H1 (cell line): ENCODE measurements around the gene TBCD. TPM values are rescaled to one million over a fixed set of nuclear protein-coding genes. Genes with fewer than 3 reads are reported as not detected.
A peak's percentile ranks its signal among the peaks of the same experiment; 100 is the strongest.

Source experiments
- CTCF ChIA-PET: fragments of 300-600 bp; sonication (Branson Sonifier 250); formaldehyde crosslinking; loops from one replicate; lab custom pipeline; 2021; ENCODE audit not compliant: partially characterized antibody; lab: Charles Lee
- POLR2A ChIA-PET: fragments of 300-600 bp; sonication (Branson Sonifier 250); formaldehyde crosslinking; loops from one replicate; lab custom pipeline; 2021; ENCODE audit warnings: inconsistent platforms; ENCODE audit not compliant: partially characterized antibody; lab: Charles Lee
- DNase-seq, 2 experiments: peaks; one replicate each; pipeline versions ENCODE4 v3.0.0 to v3.0.0-alpha.2; 2010 to 2022; ENCODE audit warnings: low spot score in 2 of 2, low read depth in 1 of 2, mixed read lengths in 1 of 2
- FAIRE-seq: peaks from 2 replicates; lab custom pipeline; 2011; peaks lifted over from hg19 to GRCh38; lab: Jason Lieb, UNC
- H2AFZ ChIP-seq: 2 replicates; pipeline ENCODE4 v1.8.1; 2012; ENCODE audit warnings: low read length, inconsistent platforms
- H2AK5ac ChIP-seq: 2 replicates; pipeline ENCODE4 v1.6.1; 2013; ENCODE audit warnings: low read depth, low read length
- H2BK120ac ChIP-seq: replicated peaks from 2 replicates; pipeline ENCODE3; 2013; ENCODE audit warnings: low read depth, low read length, inconsistent platforms
- H2BK12ac ChIP-seq: 2 replicates; pipeline ENCODE4 v1.6.1; 2013; ENCODE audit warnings: low read depth, low read length
- H2BK15ac ChIP-seq: 2 replicates; pipeline ENCODE4 v1.6.1; 2013; ENCODE audit warnings: low read length
- H2BK20ac ChIP-seq: 2 replicates; pipeline ENCODE4 v1.6.1; 2013; ENCODE audit warnings: low read length
- H2BK5ac ChIP-seq: 2 replicates; pipeline ENCODE4 v1.6.1; 2013; ENCODE audit warnings: low read depth, low read length
- H3K14ac ChIP-seq: 2 replicates; pipeline ENCODE4 v1.6.1; 2013; ENCODE audit warnings: inconsistent platforms; ENCODE audit not compliant: insufficient read length
- H3K18ac ChIP-seq: 2 replicates; pipeline ENCODE4 v1.6.1; 2013; ENCODE audit warnings: low read length; ENCODE audit errors: extremely low read depth
- H3K23ac ChIP-seq: 2 replicates; pipeline ENCODE4 v1.6.1; 2013; ENCODE audit warnings: inconsistent platforms; ENCODE audit not compliant: insufficient read length
- H3K23me2 ChIP-seq: 2 replicates; pipeline ENCODE4 v1.6.1; 2013; ENCODE audit warnings: low read depth, low read length
- H3K27ac ChIP-seq: 2 replicates; pipeline ENCODE4 v1.6.1; 2011; ENCODE audit warnings: low read depth, low read length, inconsistent platforms
- H3K27me3 ChIP-seq, 4 experiments: replicated peaks in 1 of 4; 1 replicate in 1 of 4; 2 replicates in 3 of 4; pipeline versions ENCODE4 v1.6.1 to v1.8.1; 2011 to 2013; ENCODE audit warnings: low read length in 3 of 4, mild to moderate bottlenecking in 3 of 4, inconsistent platforms in 2 of 4, mixed read lengths in 2 of 4, moderate library complexity in 1 of 4; ENCODE audit not compliant: control insufficient read depth in 3 of 4, insufficient read depth in 3 of 4; ENCODE audit errors: extremely low read depth in 1 of 4
- H3K36me3 ChIP-seq, 4 experiments: 2 replicates each; pipeline versions ENCODE4 v1.6.1 to v1.8.1; 2011 to 2013; ENCODE audit warnings: mild to moderate bottlenecking in 4 of 4, low read length in 3 of 4, moderate library complexity in 2 of 4, control low read depth in 1 of 4, inconsistent platforms in 1 of 4; ENCODE audit not compliant: insufficient read depth in 4 of 4, control insufficient read depth in 2 of 4
- H3K4ac ChIP-seq: replicated peaks from 2 replicates; pipeline ENCODE3; 2013; ENCODE audit warnings: low read length, low read depth, mixed read lengths, inconsistent platforms; ENCODE audit not compliant: insufficient read length
- H3K4me1 ChIP-seq, 4 experiments: replicated peaks in 1 of 4; 1 replicate in 1 of 4; 2 replicates in 3 of 4; pipeline versions ENCODE4 v1.6.1 to v1.8.1; 2011 to 2013; ENCODE audit warnings: low read length in 3 of 4, inconsistent platforms in 2 of 4, mixed read lengths in 1 of 4; ENCODE audit not compliant: insufficient read depth in 4 of 4, control insufficient read depth in 3 of 4
- H3K4me2 ChIP-seq, 2 experiments: 2 replicates each; pipeline versions ENCODE4 v1.6.1 to v1.8.1; 2011 to 2013; ENCODE audit warnings: low read depth in 2 of 2, low read length in 2 of 2, control low read depth in 1 of 2, inconsistent platforms in 1 of 2, mild to moderate bottlenecking in 1 of 2; ENCODE audit not compliant: insufficient read depth in 1 of 2
- H3K4me3 ChIP-seq, 4 experiments: fragments of 200-600, 300-600 bp in 1 of 4; sonication (generic), shearing (Covaris generic), sonication (Bioruptor Twin) in 1 of 4; 2 replicates each; pipeline versions ENCODE4 v1.5.1 to v1.8.1; 2011 to 2016; ENCODE audit warnings: low read length in 4 of 4, low read depth in 3 of 4, control low read depth in 2 of 4, inconsistent platforms in 2 of 4, mild to moderate bottlenecking in 2 of 4, mixed read lengths in 1 of 4, moderate library complexity in 1 of 4; ENCODE audit not compliant: insufficient read depth in 2 of 4; ENCODE audit errors: extremely low read depth in 1 of 4
- H3K56ac ChIP-seq: replicated peaks from 2 replicates; pipeline ENCODE3; 2013; ENCODE audit warnings: low read depth, mild to moderate bottlenecking, mixed read lengths, low read length, inconsistent platforms; ENCODE audit not compliant: insufficient read length
- H3K79me1 ChIP-seq: 2 replicates; pipeline ENCODE4 v1.6.1; 2013; ENCODE audit warnings: low read depth, low read length, control low read depth
- H3K79me2 ChIP-seq, 2 experiments: 2 replicates each; pipeline versions ENCODE4 v1.6.1 to v1.8.1; 2012 to 2013; ENCODE audit warnings: low read length in 2 of 2, mild to moderate bottlenecking in 2 of 2, inconsistent platforms in 1 of 2; ENCODE audit not compliant: insufficient read depth in 2 of 2, control insufficient read depth in 1 of 2
- H3K9ac ChIP-seq, 4 experiments: replicated peaks in 1 of 4; 1 replicate in 1 of 4; 2 replicates in 3 of 4; pipeline versions ENCODE4 v1.6.1 to v1.8.1; 2011 to 2013; ENCODE audit warnings: low read depth in 3 of 4, low read length in 3 of 4, control low read depth in 2 of 4, mild to moderate bottlenecking in 2 of 4, moderate library complexity in 2 of 4, inconsistent platforms in 1 of 4; ENCODE audit errors: extremely low read depth in 1 of 4
- H3K9me3 ChIP-seq, 2 experiments: 2 replicates each; pipeline versions ENCODE4 v1.6.1 to v1.8.1; 2012 to 2013; ENCODE audit warnings: mild to moderate bottlenecking in 2 of 2, moderate library complexity in 2 of 2, control low read depth in 1 of 2, inconsistent platforms in 1 of 2, low read depth in 1 of 2, low read length in 1 of 2, mixed read lengths in 1 of 2; ENCODE audit not compliant: insufficient read depth in 2 of 2
- H4K20me1 ChIP-seq, 2 experiments: replicated peaks in 1 of 2; 2 replicates each; pipeline versions ENCODE3 to v1.8.1; 2011 to 2013; ENCODE audit warnings: inconsistent platforms in 2 of 2, low read length in 2 of 2, mild to moderate bottlenecking in 1 of 2; ENCODE audit not compliant: insufficient read depth in 2 of 2, control insufficient read depth in 1 of 2
- H4K5ac ChIP-seq: 2 replicates; pipeline ENCODE4 v1.6.1; 2013; ENCODE audit warnings: low read length, low read depth, mixed read lengths, inconsistent platforms; ENCODE audit not compliant: insufficient read length
- H4K8ac ChIP-seq: 2 replicates; pipeline ENCODE4 v1.8.0; 2013; ENCODE audit warnings: mild to moderate bottlenecking, moderate library complexity, low read length, inconsistent platforms; ENCODE audit not compliant: insufficient read depth; ENCODE audit errors: extremely low read depth
- H4K91ac ChIP-seq: replicated peaks from 2 replicates; pipeline ENCODE3; 2013; ENCODE audit warnings: low read length, mixed read lengths, inconsistent platforms; ENCODE audit not compliant: insufficient read length
- BACH1 ChIP-seq: IDR thresholded peaks from 2 replicates; pipeline ENCODE4 v1.6.1; 2012; ENCODE audit warnings: low read length, improper control_type of control experiment
- CBX5 ChIP-seq: fragments of 300-800, 300-1000 bp; sonication (generic); IDR thresholded peaks from 2 replicates; pipeline ENCODE4 v1.7.1; 2016; ENCODE audit warnings: antibody characterized with exemption, low read length, low read depth
- CBX8 ChIP-seq: fragments of 300-800, 300-1000 bp; sonication (generic); IDR thresholded peaks from 2 replicates; pipeline ENCODE4 v1.7.1; 2016; ENCODE audit warnings: low read depth, low read length, borderline replicate concordance
- CTBP2 ChIP-seq: IDR thresholded peaks from 2 replicates; pipeline ENCODE4 v1.7.0; 2011; ENCODE audit warnings: borderline replicate concordance, mild to moderate bottlenecking, moderate library complexity, mixed read lengths, low read length; ENCODE audit not compliant: insufficient read depth, insufficient read length
- GABPA ChIP-seq: IDR thresholded peaks from 2 replicates; pipeline ENCODE4 v1.6.1; 2011; ENCODE audit warnings: mild to moderate bottlenecking, low read length, moderate library complexity, borderline replicate concordance; ENCODE audit not compliant: insufficient read depth
- HDAC6 ChIP-seq: IDR thresholded peaks from one replicate; pipeline ENCODE4 v1.7.1; 2012; ENCODE audit warnings: low read depth, mild to moderate bottlenecking, inconsistent platforms, low read length, moderate library complexity
- NRF1 ChIP-seq: IDR thresholded peaks from 2 replicates; pipeline ENCODE4 v1.6.1; 2011; ENCODE audit warnings: mild to moderate bottlenecking, low read depth, low read length, improper control_type of control experiment
- PHF8 ChIP-seq: fragments of 200-600 bp; sonication (generic); conservative IDR thresholded peaks from 2 replicates; pipeline ENCODE4 v1.7.1; 2012; ENCODE audit warnings: low read depth, mild to moderate bottlenecking, inconsistent platforms, low read length, moderate library complexity
- POLR2AphosphoS5 ChIP-seq: IDR thresholded peaks from 2 replicates; pipeline ENCODE4 v1.6.1; 2011; ENCODE audit warnings: low read depth, low read length
- SIN3A ChIP-seq, 2 experiments: IDR thresholded peaks in 1 of 2; conservative IDR thresholded peaks in 1 of 2; 2 replicates each; pipeline ENCODE4 v1.6.1; 2011 to 2012; ENCODE audit warnings: low read length in 2 of 2, improper control_type of control experiment in 1 of 2, low read depth in 1 of 2, mild to moderate bottlenecking in 1 of 2
- TAF7 ChIP-seq: optimal IDR thresholded peaks from 2 replicates; pipeline ENCODE3; 2011; ENCODE audit warnings: low read depth, mild to moderate bottlenecking, inconsistent platforms, low read length, moderate library complexity, borderline replicate concordance
- ZNF274 ChIP-seq: IDR thresholded peaks from 2 replicates; pipeline ENCODE4 v1.7.0; 2012; ENCODE audit warnings: low read length, borderline replicate concordance; ENCODE audit errors: extremely low read depth
- WGBS, 2 experiments: shearing (Covaris generic) in 1 of 2; methylation state at CpG; one replicate each; pipeline versions ENCODE4 v1.1.6 to v1.1.7; 2013 to 2015; ENCODE audit warnings: low lambda C conversion rate in 2 of 2, mixed read lengths in 2 of 2, inconsistent platforms in 1 of 2, low coverage in 1 of 2, missing lambda C conversion rate in 1 of 2; ENCODE audit not compliant: insufficient replicate concordance in 2 of 2, insufficient coverage in 1 of 2, insufficient read length in 1 of 2; ENCODE audit errors: extremely low coverage in 1 of 2, missing lambda C conversion rate in 1 of 2; 5-methylcytosine and 5-hydroxymethylcytosine counted together
- polyA plus RNA-seq, 7 experiments: library from polyadenylated mRNA; depleted of rRNA in 3 of 7; stranded (reverse) in 5 of 7; unstranded in 2 of 7; fragments of >200 nt in 5 of 7; fragments of 200-250 nt in 2 of 7; gene quantifications; 1 replicate in 5 of 7; 2 replicates in 1 of 7; 4 replicates in 1 of 7; pipeline versions ENCODE4 v1.2.1 to v1.2.3, GENCODE V29; 2011 to 2013; ENCODE audit warnings: missing spikeins in 2 of 7, mixed read lengths in 2 of 7
- total RNA-seq: library from RNA; stranded (reverse); fragmentation: NEBNext Ultra II Directional; extraction: Animal tissue kit (Norgen Biotek cat#: 25700); gene quantifications from 2 replicates; pipeline ENCODE4 v1.2.1, GENCODE V29; 2021

TBCD gene
- total and polyA plus RNA-seq, 2 of the 8 experiments (the other 6 are each of a cell fraction or from before 2014, with no cell fraction given), result 118 to 162 TPM

DNA sequence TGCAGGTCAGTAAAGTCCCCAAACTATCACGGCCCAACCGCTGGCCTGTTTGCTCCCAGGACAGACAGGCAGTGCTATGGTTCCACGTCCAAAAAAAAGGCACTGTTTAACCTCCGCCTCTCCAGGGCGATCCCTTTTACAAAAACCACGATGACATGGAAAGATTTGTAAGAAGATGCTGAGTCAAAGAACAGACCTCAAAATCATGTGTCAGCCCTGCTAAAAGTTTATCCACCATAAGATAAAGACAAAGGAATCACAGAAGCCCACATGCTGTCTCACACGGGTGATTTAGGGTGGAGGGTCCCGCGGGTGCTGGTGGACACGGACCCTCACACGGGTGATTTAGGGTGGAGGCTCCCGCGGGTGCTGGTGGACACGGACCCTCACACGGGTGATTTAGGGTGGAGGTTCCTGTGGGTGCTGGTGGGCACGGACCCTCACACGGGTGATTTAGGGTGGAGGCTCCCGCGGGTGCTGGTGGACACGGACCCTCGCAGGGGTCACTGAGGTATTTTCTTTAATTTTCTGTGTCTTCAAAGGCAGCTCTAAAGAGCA, 210.4 kb downstream of the TBCD start:
- CTCF ChIA-PET, result interaction anchor here (0.6 to 2.0 kb wide), 15 partner anchors 9 to 586 kb away, joined by 3 to 7 read pairs (median 3); no protein-coding TSS in a partner anchor
- TF ChIP-seq CBX5, result no peak
- no peak for TF ChIP-seq GABPA
- no peak for TF ChIP-seq HDAC6
- no peak for TF ChIP-seq CBX8
- TF ChIP-seq BACH1, result no peak
- no peak for TF ChIP-seq ZNF274
- TF ChIP-seq SIN3A (conservative IDR thresholded peaks at IDR 0.05 in 1 of 2, IDR thresholded peaks at IDR 0.05 in 1 of 2; ENCODE audit: low read depth in 1 of 2, low read length in 2 of 2), result no peak
- TF ChIP-seq POLR2AphosphoS5, result no peak
- TF ChIP-seq PHF8, result no peak
- TF ChIP-seq CTBP2, result no peak
- TF ChIP-seq TAF7, result no peak
- no peak for TF ChIP-seq NRF1

More for the DNA sequence above, 210.4 kb downstream of the TBCD start:
- Histone ChIP-seq H4K8ac (no peak overlapping the region), H2BK5ac (no peak overlapping the region), H2BK20ac (no peak overlapping the region), H2BK12ac (0 out of 2 replicates have a peak overlapping the region, but pooled peaks have one; percentile 75), H3K4me3 (no peak overlapping the region; a peak in 1 of 8 replicates), H3K14ac (no peak overlapping the region), H4K5ac (no peak overlapping the region), H3K79me1 (no peaks in the 10 kb centered on the region), H2BK15ac (no peak overlapping the region), H3K4me2 (peak overlapping the region in 1 of 2 experiments; percentile 30; a peak in 1 of 4 replicates), H3K18ac (no peak overlapping the region), H4K91ac (no peak overlapping the region), H3K27me3 (no peaks in the 10 kb centered on the region), H3K27ac (no peak overlapping the region), H3K23ac (no peak overlapping the region), H4K20me1 (no peaks in the 10 kb centered on the region), H3K4ac (no peak overlapping the region), H2AFZ (no peak overlapping the region), H3K56ac (no peak overlapping the region), H3K9ac (no peak overlapping the region), H3K9me3 (peaks cover 4 to 28% of the 10 kb centered on the region in 2 experiments; a peak in 3 of 4 replicates), H3K36me3 (peaks cover 0 to 5% (median 2%) of the 10 kb centered on the region in 4 experiments; a peak in 3 of 8 replicates), H3K23me2 (peaks cover 4% of the 10 kb centered on the region; the same call in 1 of the 2 replicates), H2BK120ac (no peak overlapping the region), H3K79me2 (no peaks in the 10 kb centered on the region), H2AK5ac (no peak overlapping the region), H3K4me1 (peaks cover 0 to 3% (median 0%) of the 10 kb centered on the region in 4 experiments; a peak in 1 of 7 replicates)
- FAIRE-seq (no peak), DNase-seq (no peak)
- POLR2A ChIA-PET, result interaction anchor here (1.3 kb wide), 1 partner anchor 18 kb away, joined by 3 read pairs; no protein-coding TSS in a partner anchor
- 89% methylated on average over 19 of the region's 21 CpGs; no CpG with 5 or more reads in 1 of the 2 experiments for WGBS, 2 experiments
